GM12878 (cell line): Measurements from ENCODE around the gene ZNF469. TPM values are rescaled to one million over a fixed set of nuclear protein-coding genes. Genes with fewer than 3 reads are reported as not detected.
A peak's percentile ranks its signal among the peaks of the same experiment; 100 is the strongest.

ENCODE experiments used
- ATAC-seq: fragments of 200-7000 bp; cut with Tn5 transposase; 3 replicates; pipeline ENCODE4 v1.9.1; 2020; ENCODE audit warnings: mild to moderate bottlenecking, moderate library complexity
- BruUV-seq: library from RNA; stranded (reverse); fragments of 400-500 nt; replicated peaks from 2 replicates; lab custom pipeline; 2021; lab: Mats Ljungman, UMichigan
- CTCF ChIA-PET: fragments of 300-600 bp; sonication (Branson Sonifier 250); formaldehyde crosslinking; extraction: SDS; loops from one replicate; lab custom pipeline; 2021; ENCODE audit warnings: inconsistent platforms; lab: Yijun Ruan, JAX
- POLR2A ChIA-PET: fragments of 350-600 bp; formaldehyde crosslinking; extraction: SDS; loops from one replicate; lab custom pipeline; 2021; ENCODE audit warnings: inconsistent platforms; lab: Charles Lee
- RAD21 ChIA-PET: fragments of 300-600 bp; sonication (Branson Sonifier 250); formaldehyde crosslinking; loops from one replicate; lab custom pipeline; 2023; ENCODE audit warnings: antibody characterized with exemption; ENCODE audit not compliant: unreplicated experiment; lab: Charles Lee
- SMC1A ChIA-PET: fragments of 300-600 bp; sonication (Branson Sonifier 250); formaldehyde crosslinking; loops from one replicate; lab custom pipeline; 2023; ENCODE audit not compliant: unreplicated experiment, uncharacterized antibody; lab: Charles Lee
- DNase-seq: peaks from one replicate; pipeline ENCODE4 v3.0.0-alpha.2; 2011; ENCODE audit warnings: low read depth, low spot score
- FAIRE-seq: peaks from 3 replicates; lab custom pipeline; 2011; peaks lifted over from hg19 to GRCh38; lab: Jason Lieb, UNC
- H2AFZ ChIP-seq: 2 replicates; pipeline ENCODE4 v1.6.0; 2011; ENCODE audit warnings: low read depth, low read length, control low read depth; ENCODE audit not compliant: control insufficient read depth
- H3K27ac ChIP-seq: 2 replicates; pipeline ENCODE4 v1.5.1; 2011; ENCODE audit warnings: control low read depth; ENCODE audit not compliant: control insufficient read depth, insufficient read depth
- H3K27me3 ChIP-seq, 2 experiments: replicated peaks in 1 of 2; 2 replicates each; pipeline versions ENCODE4 v1.6.0 to v1.6.1; 2011; ENCODE audit warnings: low read length in 1 of 2; ENCODE audit not compliant: control insufficient read depth in 2 of 2, insufficient read depth in 2 of 2
- H3K36me3 ChIP-seq, 2 experiments: 2 replicates each; pipeline ENCODE4 v1.5.1; 2011; ENCODE audit warnings: low read length in 1 of 2; ENCODE audit not compliant: control insufficient read depth in 2 of 2, insufficient read depth in 2 of 2
- H3K4me1 ChIP-seq: 2 replicates; pipeline ENCODE4 v1.6.1; 2011; ENCODE audit warnings: mild to moderate bottlenecking, low read length, moderate library complexity, mixed read lengths; ENCODE audit not compliant: control insufficient read depth, insufficient read depth
- H3K4me2 ChIP-seq: 2 replicates; pipeline ENCODE4 v1.6.0; 2011; ENCODE audit warnings: control low read depth; ENCODE audit not compliant: control insufficient read depth, insufficient read depth
- H3K4me3 ChIP-seq: fragments of 200-600 bp; sonication (generic); 2 replicates; pipeline ENCODE4 v1.5.1; 2016
- H3K79me2 ChIP-seq: 2 replicates; pipeline ENCODE4 v1.6.0; 2011; ENCODE audit warnings: low read length; ENCODE audit not compliant: control insufficient read depth, insufficient read depth
- H3K9ac ChIP-seq: 2 replicates; pipeline ENCODE4 v1.8.0; 2011; ENCODE audit warnings: low read length, control low read depth, mixed read lengths; ENCODE audit not compliant: control insufficient read depth, insufficient read depth
- H3K9me3 ChIP-seq: replicated peaks from 3 replicates; pipeline ENCODE4 v1.5.1; 2011; ENCODE audit warnings: mild to moderate bottlenecking, low read length; ENCODE audit not compliant: control insufficient read depth, insufficient read depth
- H4K20me1 ChIP-seq: 2 replicates; pipeline ENCODE4 v1.6.0; 2011; ENCODE audit not compliant: control insufficient read depth, insufficient read depth
- BCL3 ChIP-seq: IDR thresholded peaks from 2 replicates; pipeline ENCODE4 v1.6.1; 2011; ENCODE audit warnings: borderline replicate concordance, low read depth, mild to moderate bottlenecking, moderate library complexity, low read length; ENCODE audit not compliant: insufficient read depth, poor library complexity, severe bottlenecking
- CREM ChIP-seq: IDR thresholded peaks from 2 replicates; pipeline ENCODE4 v1.6.1; 2014; ENCODE audit warnings: antibody characterized with exemption, low read depth
- DPF2 ChIP-seq: fragments of 450-650 bp; IDR thresholded peaks from 2 replicates; pipeline ENCODE4 v1.6.1; 2017; ENCODE audit warnings: mild to moderate bottlenecking
- HDGF ChIP-seq: fragments of 450-650 bp; IDR thresholded peaks from 2 replicates; pipeline ENCODE4 v1.6.1; 2016; ENCODE audit warnings: antibody characterized with exemption
- KAT2A ChIP-seq: conservative IDR thresholded peaks from 2 replicates; pipeline ENCODE4 v1.6.1; 2011; ENCODE audit warnings: low read depth, low read length; ENCODE audit not compliant: control insufficient read depth
- KDM1A ChIP-seq: fragments of 200-600 bp; sonication (generic); IDR thresholded peaks from 2 replicates; pipeline ENCODE4 v1.6.1; 2016; ENCODE audit warnings: borderline replicate concordance
- MLLT1 ChIP-seq: fragments of 450-650 bp; IDR thresholded peaks from 2 replicates; pipeline ENCODE4 v1.6.1; 2016; ENCODE audit warnings: mild to moderate bottlenecking
- NR2C1 ChIP-seq: fragments of 450-650 bp; IDR thresholded peaks from 2 replicates; pipeline ENCODE4 v1.6.1; 2017; ENCODE audit warnings: antibody characterized with exemption, mild to moderate bottlenecking, moderate library complexity
- NRF1 ChIP-seq: conservative IDR thresholded peaks from 2 replicates; pipeline ENCODE4 v1.6.1; 2011; ENCODE audit warnings: mild to moderate bottlenecking, low read depth, low read length, improper control_type of control experiment
- POLR2A ChIP-seq: IDR thresholded peaks from 2 replicates; pipeline ENCODE4 v1.6.1; 2011; ENCODE audit warnings: low read depth, mild to moderate bottlenecking, low read length
- RAD21 ChIP-seq: IDR thresholded peaks from 2 replicates; pipeline ENCODE4 v1.6.1; 2011; ENCODE audit warnings: mild to moderate bottlenecking, low read depth, low read length, moderate library complexity; ENCODE audit not compliant: insufficient read depth
- RB1 ChIP-seq: fragments of 450-650 bp; formaldehyde crosslinking; IDR thresholded peaks from 2 replicates; pipeline ENCODE4 v1.6.1; 2017; ENCODE audit warnings: mild to moderate bottlenecking, borderline replicate concordance
- SREBF1 ChIP-seq: IDR thresholded peaks from 2 replicates; pipeline ENCODE4 v1.6.1; 2012; ENCODE audit warnings: mild to moderate bottlenecking, low read length
- TCF3 ChIP-seq: IDR thresholded peaks from 2 replicates; pipeline ENCODE4 v1.6.1; 2012; ENCODE audit warnings: low read depth, mild to moderate bottlenecking, low read length, borderline replicate concordance; ENCODE audit not compliant: insufficient read depth
- ZNF207 ChIP-seq: fragments of 450-650 bp; IDR thresholded peaks from 2 replicates; pipeline ENCODE4 v1.6.1; 2014; ENCODE audit warnings: antibody characterized with exemption, mild to moderate bottlenecking, borderline replicate concordance
- ZNF24 ChIP-seq: fragments of 450-650 bp; IDR thresholded peaks from 2 replicates; pipeline ENCODE4 v1.6.1; 2017; ENCODE audit warnings: antibody characterized with exemption, mild to moderate bottlenecking
- ZNF384 ChIP-seq: IDR thresholded peaks from 2 replicates; pipeline ENCODE4 v1.6.1; 2012; ENCODE audit warnings: low read depth, mild to moderate bottlenecking, low read length, improper control_type of control experiment, borderline replicate concordance
- WGBS: methylation state at CpG from one replicate; pipeline ENCODE4 v1.1.6; 2016; ENCODE audit warnings: low lambda C conversion rate; ENCODE audit not compliant: insufficient replicate concordance, insufficient coverage; ENCODE audit errors: missing lambda C conversion rate; 5-methylcytosine and 5-hydroxymethylcytosine counted together
- in situ Hi-C: fragments of 300-500 bp; cut with MboI; formaldehyde crosslinking; loops from 9 replicates; pipeline ENCODE4 v1.14.3; 2018; ENCODE audit warnings: mixed read lengths
- intact Hi-C: fragments of 100-400 bp; cut with micrococcal nuclease; formaldehyde crosslinking; loops from one replicate; pipeline ENCODE4 v1.14.2; 2022; ENCODE audit not compliant: unreplicated experiment
- polyA plus RNA-seq, 11 experiments: library from polyadenylated mRNA; depleted of rRNA in 4 of 11; unstranded in 6 of 11; stranded (reverse) in 5 of 11; fragments of >200 nt; fragmentation: Nextera tagmentation in 4 of 11; fragmentation: Illumina TruSeq in 1 of 11; extraction: Ambion mirVana in 4 of 11; extraction: Trizol in 1 of 11; gene quantifications; 1 replicate in 1 of 11; 2 replicates in 10 of 11; pipeline versions ENCODE4 v1.2.1 to v1.2.3, GENCODE V29; 2011 to 2016; ENCODE audit warnings: inconsistent platforms in 2 of 11, missing spikeins in 2 of 11, low read depth in 1 of 11
- total RNA-seq, 4 experiments: library from RNA; depleted of rRNA in 3 of 4; stranded (reverse); fragments of >200 nt in 3 of 4; fragmentation: Illumina TruSeq in 1 of 4; extraction: Trizol in 1 of 4; gene quantifications; 2 replicates each; pipeline versions ENCODE4 v1.2.1 to v1.2.3, GENCODE V29; 2013 to 2021

The ZNF469 gene
- total and polyA plus RNA-seq, 10 of the 15 experiments (the other 5 are each of a cell fraction or from before 2014, with no cell fraction given), result 0.01 to 0.21 (median 0.04) TPM; not detected in 3

- in situ Hi-C loops, result no loop called here
Observed at GRCh38 chr16:88380619-88381018, 2.1 kb upstream of the ZNF469 start.

More at GRCh38 chr16:88380619-88381018, 2.1 kb upstream of the ZNF469 start:
- Histone ChIP-seq H3K4me2 (no peak overlapping the region), H4K20me1 (no peaks in the 10 kb centered on the region), H2AFZ (no peak overlapping the region), H3K4me3 (no peak overlapping the region), H3K9ac (no peak overlapping the region), H3K9me3 (no peaks in the 10 kb centered on the region; the same call in 2 of the 3 replicates), H3K27me3 (peaks cover 3 to 8% of the 10 kb centered on the region in 2 experiments; a peak in 3 of 4 replicates), H3K27ac (no peak overlapping the region), H3K79me2 (no peaks in the 10 kb centered on the region), H3K4me1 (no peaks in the 10 kb centered on the region), H3K36me3 (no peaks in the 10 kb centered on the region)
- intact Hi-C loops, result no loop called here
- ChIA-PET SMC1A (no interaction called here), POLR2A (no interaction called here), CTCF (no interaction called here), RAD21 (no interaction called here)
- TF ChIP-seq POLR2A (no peak), SREBF1 (no peak), NRF1 (no peak), HDGF (no peak), RAD21 (no peak), KDM1A (no peak), BCL3 (peak; percentile 10), KAT2A (no peak), ZNF24 (no peak), NR2C1 (no peak), CREM (no peak), MLLT1 (no peak), RB1 (no peak), TCF3 (0 out of 2 replicates have a peak, but pooled peaks have one; percentile 3), DPF2 (no peak), ZNF207 (no peak), ZNF384 (no peak)
- ATAC-seq (no peak), DNase-seq (no peak), FAIRE-seq (no peak)
- WGBS, result 63% methylated on average over 7 of the region's 7 CpGs
- no TSS peak for BruUV-seq
